Activated CD4-positive, CD25-positive, alpha-beta regulatory T cell treated with anti-CD3 and anti-CD28 coated beads, Interleukin-2, amount 50 U/mL, for 24 hours (primary cell): ENCODE measurements around the gene MYH9.

ENCODE experiments used
- ATAC-seq, 2 donors: fragments of 150-1000 bp; cut with Tn5 transposase; one replicate each; pipeline ENCODE4 v1.10.0; 2021; ENCODE audit warnings: mild to moderate bottlenecking in 1 of 2, moderate library complexity in 1 of 2

The MYH9 gene

GRCh38 chr22:36366291-36366708 lies 21.5 kb downstream of the MYH9 start:
- no peak for ATAC-seq

GRCh38 chr22:36365020-36365411 lies 22.8 kb downstream of the MYH9 start:
- ATAC-seq: peak; percentile 95 to 96

DNA sequence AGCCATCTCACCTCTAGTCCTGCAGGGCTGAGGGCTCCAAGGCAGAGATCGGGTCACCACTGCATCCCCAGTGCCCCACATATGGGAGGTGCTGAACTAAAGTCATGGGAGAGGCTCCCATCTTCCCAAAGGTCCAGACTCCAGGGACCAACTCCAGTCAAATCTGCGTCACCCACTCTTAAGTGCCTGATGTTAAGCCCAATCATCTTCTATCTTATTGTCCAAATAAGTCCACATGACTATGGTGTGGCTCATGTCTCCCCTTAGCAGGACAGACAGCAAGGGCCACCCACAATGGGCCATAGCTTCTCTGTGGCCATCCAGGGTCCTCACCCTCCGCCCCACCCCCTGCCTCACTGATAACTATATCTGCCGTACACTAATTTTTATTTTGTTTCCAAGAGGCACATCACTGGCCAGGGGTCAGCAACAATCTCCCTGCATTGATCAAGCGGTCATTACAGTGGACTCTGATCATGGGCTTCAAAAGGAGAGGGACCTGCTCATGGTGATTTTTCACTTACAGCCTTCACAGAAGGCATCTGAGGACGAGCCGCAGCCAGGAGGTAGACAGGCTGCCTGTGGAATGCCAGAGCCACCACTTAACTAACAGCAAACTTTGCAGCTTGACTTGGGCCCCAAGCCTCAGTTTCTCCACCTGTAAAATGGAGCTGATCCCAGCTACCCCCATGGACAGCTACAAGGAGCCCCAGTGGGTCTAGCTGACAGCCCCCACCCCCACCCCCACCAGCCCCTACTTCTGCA lies 23.3 kb downstream of the MYH9 start:
- no peak for ATAC-seq

DNA sequence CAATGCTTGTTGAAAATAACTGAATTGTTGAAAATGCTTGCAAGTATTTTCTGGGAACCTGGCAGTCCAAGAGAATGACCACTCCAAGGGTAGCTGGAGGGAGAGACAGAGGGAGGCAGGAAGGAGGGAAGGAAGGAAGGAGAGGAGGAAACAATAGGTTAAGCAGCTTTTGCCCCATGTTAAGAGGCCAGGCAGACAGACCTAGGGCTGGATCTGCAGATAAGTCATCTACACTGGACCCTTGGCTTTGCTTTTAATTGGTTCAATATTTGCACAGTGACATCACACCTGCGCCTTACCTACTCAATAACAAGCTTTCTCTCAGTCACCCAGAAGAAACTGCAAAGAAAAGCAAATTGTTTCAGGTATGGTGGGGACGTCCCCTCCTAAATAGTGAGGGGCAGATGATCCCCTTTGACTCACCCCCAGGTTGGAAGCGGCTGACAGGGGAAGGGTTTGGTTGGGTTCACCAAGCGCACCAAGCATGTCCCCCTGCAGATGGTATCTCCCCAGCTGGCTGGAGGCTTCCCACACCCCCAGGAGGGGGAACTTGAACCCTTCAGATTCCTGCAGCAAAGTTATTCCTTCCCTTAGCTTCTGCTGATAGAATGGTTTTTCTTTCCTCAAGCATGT lies 24.3 kb downstream of the MYH9 start:
- ATAC-seq: no peak

- peak; percentile 53 to 58 for ATAC-seq
These were observed 24.8 kb downstream of the MYH9 start for GRCh38 chr22:36362932-36363331.

- no peak for ATAC-seq
These were observed 25.7 kb downstream of the MYH9 start for GRCh38 chr22:36362075-36362474.

- no peak for ATAC-seq
These were observed 26.8 kb downstream of the MYH9 start for GRCh38 chr22:36360871-36361383.

DNA sequence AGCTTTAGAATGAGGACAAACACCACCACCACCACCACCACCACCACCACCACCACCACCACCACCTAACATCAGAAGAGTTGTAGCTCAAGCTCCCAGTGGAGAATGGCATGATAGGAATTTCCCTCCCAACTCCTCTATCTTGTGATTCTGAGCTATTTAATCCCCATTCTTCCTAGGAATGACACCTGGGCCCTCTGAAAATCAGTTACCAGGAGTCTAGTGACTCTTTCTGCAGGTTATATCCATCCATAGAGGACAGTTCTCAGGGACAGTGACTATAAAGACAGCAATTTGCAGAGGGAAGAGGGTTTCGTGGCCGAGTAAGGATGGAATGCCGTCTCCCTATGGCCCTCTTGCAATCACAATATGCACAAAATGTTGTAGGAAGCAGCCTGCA lies 27.8 kb downstream of the MYH9 start:
- ATAC-seq: no peak

GRCh38 chr22:36359470-36359996 lies 28.2 kb downstream of the MYH9 start:
- ATAC-seq: no peak

DNA sequence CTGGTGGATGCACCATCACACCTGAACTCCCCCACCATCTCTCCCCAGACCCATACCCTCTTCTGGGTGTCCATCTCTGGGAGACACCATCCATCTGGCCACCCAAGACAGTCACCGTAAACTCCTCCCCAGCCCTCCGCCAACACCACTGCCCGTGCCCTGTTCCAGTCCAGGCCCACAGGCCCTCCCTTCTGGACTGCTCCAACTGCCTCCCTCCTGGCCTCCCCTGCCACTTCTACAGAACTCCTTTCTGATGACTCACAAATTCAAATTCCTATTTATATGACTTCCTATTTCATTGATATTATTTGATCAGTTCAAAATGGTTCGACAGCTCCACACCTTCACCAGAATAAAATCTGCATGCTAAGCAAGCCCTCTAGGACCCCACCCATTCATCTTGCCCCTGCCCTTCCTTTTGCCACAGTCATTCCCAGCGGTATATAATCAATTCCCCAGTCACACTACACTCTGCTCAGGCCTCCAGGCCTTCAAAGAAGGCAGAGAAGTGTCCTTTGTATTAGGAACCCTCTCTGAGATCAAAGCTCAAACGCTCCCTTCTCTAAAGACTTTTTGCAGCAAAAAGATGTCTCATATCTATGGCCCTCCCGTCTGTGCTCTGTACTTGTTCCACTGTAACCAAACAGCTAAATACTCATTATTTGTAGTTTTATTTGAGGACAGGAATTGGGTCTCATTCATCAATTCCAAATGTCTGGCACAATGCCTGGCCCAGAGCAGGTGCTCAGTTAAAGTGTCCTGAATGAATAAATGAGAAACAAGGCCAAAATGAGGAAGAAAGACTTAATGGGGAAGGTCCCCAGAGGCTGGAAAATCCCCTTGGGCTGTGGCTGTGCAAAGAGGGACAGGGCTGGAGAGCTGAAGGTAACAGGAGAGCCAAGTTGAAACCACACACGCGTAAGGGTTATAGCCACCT lies 29.0 kb downstream of the MYH9 start:
- no peak for ATAC-seq

DNA sequence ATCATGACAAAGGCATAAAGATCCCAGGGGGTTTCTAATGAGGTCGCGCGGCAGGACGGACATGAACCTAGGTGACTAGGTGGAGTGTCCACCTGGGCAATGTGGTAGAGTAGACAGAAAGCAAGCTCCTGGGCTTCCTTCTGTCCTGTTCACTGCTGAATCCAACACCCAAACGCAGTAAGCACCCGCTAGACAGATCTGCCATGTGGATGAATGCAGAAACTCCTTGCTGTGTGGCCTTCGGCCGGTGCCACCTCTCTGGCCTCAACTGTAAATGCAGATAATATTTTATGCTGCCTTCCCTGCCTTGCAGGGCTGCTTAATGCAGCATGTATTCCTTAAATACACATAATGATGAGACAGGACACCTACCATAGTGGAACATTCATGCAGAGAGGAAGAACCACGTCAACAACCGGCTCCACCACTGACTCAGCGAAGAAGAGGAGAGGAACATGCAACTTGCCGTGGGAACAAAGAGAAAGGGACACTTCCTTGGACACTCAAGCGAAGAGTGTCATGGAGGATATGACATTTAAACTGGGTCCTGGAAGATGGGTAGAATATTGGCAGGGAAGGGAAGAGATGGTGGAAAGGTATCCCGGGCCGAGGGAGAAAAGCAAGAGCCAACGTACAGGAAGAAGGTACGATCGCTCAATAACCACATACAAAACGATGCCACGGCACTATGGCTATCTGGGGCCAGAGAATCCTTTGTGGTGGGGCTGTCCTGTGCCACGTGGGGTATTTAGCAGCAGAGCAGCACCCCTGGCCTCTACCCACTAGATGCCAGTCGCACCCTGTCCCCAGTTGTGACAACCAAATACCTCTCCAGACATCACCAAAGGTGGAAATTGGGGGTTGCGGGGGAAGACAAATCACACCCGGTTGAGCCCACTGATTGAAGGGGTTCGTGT lies 30.8 kb downstream of the MYH9 start:
- peak; percentile 47 to 52 for ATAC-seq

GRCh38 chr22:36355894-36356293 lies 31.9 kb downstream of the MYH9 start:
- no peak for ATAC-seq

DNA sequence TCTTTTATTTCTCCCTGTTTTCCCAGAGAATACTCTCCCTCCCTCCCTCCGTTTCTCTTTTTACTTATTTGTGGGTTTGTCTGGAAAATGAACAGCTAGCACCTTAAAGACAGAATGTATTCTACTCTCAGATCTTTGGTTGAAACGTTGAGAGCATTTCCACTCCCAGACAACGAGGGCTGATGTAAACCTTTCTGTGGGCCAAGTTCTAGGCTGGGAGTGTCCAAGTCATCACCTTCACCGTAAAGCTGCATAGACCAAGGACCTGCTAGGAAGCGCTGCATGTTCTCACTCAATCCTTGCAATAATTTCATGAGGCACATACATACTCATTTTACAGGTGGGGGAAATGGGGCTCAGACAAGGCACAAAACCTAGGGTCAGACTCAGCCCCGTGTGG lies 32.4 kb downstream of the MYH9 start:
- ATAC-seq: no peak

DNA sequence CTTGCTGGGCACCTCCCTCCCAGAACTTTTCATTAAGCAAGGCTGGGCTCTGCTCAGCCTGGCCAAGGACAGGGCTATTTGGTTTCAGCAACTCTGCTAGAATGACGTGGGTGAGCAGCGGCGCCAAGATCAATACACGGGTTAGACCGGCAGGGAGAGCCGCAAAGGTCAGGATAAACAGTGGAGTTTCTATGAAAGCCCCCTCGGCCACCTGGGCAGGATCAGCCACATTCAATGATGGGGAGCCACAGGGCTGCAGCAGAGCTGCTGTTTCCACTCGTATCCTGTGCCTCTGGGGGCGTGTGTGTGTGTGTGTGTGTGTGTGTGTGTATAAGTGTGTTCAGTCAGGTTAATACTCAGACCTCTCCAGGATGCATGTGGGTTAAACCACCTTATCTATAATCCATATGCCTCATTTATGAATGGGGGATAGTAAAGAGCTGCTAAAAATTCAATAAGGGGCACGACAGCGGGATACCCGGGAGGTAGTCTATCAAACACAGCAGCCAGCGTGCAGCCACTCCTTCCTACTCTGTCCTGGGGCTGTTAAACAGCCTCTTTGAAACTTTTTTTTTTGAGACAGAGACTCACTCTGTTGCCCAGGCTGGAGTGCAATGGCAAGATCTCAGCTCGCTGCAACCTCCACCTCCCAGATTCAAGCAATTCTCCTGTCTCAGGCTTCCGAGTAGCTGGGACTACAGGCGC lies 34.8 kb downstream of the MYH9 start:
- ATAC-seq: peak; percentile 13 to 31

DNA sequence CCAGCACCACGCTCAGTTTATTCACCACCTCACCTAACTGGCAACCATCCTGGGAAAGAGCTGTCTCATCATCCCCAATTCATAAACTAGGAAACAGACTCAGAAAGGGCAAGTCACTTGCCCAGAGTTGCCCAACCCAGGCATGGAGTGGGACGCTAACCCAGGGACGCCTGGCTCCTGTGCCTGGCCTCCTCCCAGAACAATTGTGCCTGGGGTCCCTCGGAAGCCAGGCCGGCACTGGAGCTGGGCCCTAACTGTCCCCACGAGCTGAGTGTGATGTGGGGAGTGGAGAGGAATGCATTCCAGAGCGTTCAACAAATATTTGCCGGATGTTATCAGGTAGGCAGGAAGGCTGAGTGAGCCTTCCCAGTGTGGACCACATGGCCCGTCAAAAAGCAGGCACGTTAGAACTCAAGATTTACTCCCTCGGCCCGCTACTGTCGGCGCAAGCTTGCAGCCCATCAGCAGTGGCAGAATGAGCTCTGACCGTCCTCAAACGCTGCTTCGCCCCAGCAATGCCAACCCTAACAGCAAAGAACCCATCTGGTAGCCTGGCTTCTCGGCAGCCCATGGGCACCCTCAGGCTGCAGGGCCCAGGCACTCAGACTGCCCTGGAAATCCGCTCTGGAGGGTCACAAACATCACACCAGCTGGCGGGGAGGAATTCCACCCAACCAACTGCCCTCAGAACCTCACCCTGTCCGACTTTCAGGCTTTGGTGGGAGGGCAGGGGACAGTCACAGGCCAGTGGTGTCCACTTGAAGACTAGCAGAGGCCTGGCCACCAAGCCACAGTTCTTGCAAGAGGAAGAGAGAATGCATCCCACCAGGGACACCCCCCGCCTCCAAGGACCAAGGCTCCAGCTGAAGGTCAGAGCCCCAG lies 35.6 kb downstream of the MYH9 start:
- ATAC-seq: no peak

DNA sequence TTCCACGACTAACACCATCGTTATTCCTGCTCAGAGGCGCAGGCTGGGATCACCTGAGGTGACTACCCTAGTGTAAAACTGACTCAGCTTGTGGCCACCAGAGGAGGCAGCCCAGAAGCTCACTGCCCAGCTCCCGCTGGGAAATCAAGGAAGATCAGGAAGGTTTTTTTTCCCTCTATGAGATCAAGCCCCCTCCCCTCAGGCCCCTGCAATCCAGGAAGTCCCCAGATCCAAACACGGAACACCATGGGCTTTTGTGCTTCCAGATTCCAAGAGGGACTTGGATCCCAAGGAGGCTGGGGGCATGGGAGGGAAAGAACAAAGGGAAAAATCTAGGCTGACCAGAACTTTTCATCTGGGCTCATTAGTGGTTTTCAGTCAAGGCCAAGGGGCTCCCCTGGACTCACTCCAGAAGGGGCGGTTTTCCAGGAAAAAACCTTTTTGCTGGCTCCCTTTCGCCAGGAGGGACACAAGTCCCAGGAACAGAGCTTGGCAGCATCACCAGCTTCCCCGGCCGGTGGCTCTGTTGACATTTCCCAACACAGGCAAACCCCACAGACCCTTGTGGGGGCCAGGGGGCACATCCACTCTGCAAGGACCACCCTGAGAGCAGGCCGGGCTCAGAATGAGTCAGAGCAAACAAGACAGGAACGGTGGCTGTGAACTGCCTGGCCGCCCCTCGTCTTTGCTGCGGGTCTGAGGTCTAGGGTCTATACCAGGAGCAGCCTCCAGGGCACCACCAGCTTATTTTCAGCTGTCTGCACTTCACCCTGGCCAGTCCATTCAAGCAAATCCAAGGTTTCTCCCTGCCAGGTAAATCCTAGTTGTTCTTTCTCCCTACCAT lies 36.8 kb downstream of the MYH9 start:
- no peak for ATAC-seq

DNA sequence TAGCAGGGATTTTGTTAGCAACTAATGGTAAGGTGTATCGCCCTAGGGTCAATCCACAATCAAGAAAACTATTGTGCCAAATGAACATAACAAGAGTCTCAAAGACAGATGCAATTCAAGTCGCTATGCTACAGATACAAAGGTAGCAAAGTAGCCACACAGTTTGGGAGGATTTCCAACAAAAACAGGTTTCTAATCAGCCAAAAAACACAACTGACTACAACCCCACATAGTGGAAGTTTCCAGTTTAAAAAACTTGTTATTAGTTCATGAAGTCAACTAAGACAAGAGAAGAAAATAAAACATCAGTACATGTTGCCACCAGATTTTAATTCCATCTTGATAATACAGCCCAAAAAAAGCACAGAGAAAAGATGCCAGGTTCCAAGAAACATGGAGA lies 38.0 kb downstream of the MYH9 start:
- ATAC-seq: no peak

DNA sequence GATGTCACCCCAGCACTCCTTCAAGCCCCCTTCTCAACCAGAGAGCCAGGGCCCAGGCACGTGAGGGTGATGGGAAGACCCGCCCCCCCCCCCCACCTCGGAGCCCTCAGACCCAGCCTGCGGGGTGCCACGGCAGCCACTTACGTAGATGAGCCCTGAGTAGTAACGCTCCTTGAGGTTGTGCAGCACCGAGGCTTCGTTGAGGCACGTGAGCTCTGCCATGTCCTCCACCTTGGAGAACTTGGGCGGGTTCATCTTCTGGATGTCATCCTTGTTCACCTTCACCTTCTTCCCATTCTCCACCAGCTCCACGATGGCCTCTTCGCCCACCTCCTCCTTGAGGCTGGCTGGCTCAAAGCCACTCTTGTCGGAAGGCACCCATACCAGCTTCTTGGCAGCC lies 39.0 kb downstream of the MYH9 start:
- ATAC-seq: no peak

DNA sequence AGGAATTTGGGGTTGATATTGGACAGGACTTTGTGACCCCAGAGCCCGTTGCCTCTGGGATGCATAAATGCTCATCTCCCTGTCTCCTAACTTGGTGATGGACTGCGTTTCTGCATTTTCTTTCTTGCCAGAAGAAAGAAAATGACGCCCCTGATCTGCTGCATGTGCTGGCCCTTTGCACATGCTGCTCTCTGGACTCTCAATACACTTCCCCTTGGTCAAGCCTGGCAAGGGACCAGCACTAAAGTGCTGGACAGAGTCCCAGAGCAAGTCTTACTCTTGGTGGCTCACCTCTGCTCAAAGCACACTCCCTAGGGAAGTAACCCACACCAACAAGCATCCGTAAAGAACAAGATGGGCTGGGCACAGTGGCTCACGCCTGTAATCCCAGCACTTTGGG lies 40.7 kb downstream of the MYH9 start:
- no peak for ATAC-seq
